Raji (cell line): ENCODE results near the gene FAM228B.

Experiments used
- POLR2A ChIP-seq: IDR thresholded peaks from 2 replicates; pipeline ENCODE4 v1.6.1; 2011; ENCODE audit warnings: low read depth, low read length, control low read depth; ENCODE audit not compliant: insufficient read depth

FAM228B gene

GRCh38 chr2:24206714-24207113 is 83.4 kb downstream of the FAM228B start:
- no peak for TF ChIP-seq POLR2A

GRCh38 chr2:24207359-24207758 is 84.1 kb downstream of the FAM228B start:
- no peak for TF ChIP-seq POLR2A

GRCh38 chr2:24208490-24208889 is 85.2 kb downstream of the FAM228B start:
- no peak for TF ChIP-seq POLR2A

- TF ChIP-seq POLR2A = no peak
Observed at GRCh38 chr2:24209389-24210105, 86.3 kb downstream of the FAM228B start.

- no peak for TF ChIP-seq POLR2A
Observed at GRCh38 chr2:24210106-24210455, 86.8 kb downstream of the FAM228B start.

GRCh38 chr2:24210723-24211122 is 87.5 kb downstream of the FAM228B start:
- no peak for TF ChIP-seq POLR2A

GRCh38 chr2:24211408-24211807 is 88.1 kb downstream of the FAM228B start:
- no peak for TF ChIP-seq POLR2A

GRCh38 chr2:24214880-24215279 is 91.6 kb downstream of the FAM228B start:
- TF ChIP-seq POLR2A = no peak
